ENCODE measurements around the gene ACVRL1. TPM values are rescaled to one million over a fixed set of nuclear protein-coding genes. Genes with fewer than 3 reads are reported as not detected.

The ACVRL1 gene
- total RNA-seq, 4 donors from 2014 or later, result 115 to 440 (median 137) TPM

DNA sequence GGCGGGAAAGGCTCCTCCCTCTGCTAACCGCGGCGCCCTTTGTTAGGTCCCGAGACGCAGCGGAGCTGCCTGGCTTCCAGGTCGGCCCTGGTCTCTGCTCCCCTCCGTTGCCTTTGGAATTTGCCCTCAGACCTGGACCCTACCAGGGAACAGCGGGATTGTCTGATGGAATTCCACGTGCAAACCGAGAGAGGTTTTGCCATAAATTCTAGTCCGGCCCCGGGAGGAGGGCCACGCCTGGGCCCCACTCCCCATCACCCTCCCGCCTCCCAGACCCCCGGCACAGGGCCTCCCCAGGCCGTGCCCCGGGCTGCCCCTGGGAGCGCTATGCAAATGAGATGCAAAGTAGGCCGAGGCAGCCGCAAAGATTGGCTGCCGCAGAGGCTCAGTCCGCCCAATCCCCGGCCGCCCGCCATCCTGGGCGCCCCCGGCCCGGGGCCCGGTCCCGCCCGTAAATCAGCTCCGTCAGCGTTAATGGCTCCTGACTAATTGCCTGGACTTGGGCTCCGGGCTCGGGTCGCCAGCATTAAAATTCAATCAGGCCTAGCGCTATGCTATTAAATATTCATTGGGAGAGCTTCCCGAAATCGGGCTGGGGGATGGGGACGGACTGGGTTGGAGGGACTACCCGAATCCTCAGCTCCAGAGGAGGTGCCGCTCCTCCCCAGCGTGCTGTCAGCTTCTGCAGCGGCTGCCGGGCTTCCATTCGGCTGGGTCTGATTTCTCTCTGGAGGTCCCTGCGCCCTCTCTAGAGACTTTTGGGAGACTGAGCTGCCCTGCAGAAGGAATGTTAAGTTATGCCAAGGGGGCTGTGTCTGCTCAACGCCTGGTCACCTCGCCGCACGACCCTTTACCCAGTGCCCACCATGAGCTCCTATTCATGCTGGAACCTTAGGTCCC is 43.1 kb upstream of the ACVRL1 start:
- Histone ChIP-seq H3K27me3 (peaks cover 73% of the 10 kb centered on the region), H3K27ac (no peak overlapping the region), H3K9me3 (no peaks in the 10 kb centered on the region), H3K4me3 (peak overlapping the region in 3 of 4 donors; percentile 12 to 39 (median 21)), H3K36me3 (no peaks in the 10 kb centered on the region), H3K4me1 (peaks cover 12 to 23% (median 16%) of the 10 kb centered on the region in 4 donors)
- TF ChIP-seq POLR2A (IDR thresholded peaks at IDR 0.05), result no peak
- no peak for TF ChIP-seq POLR2AphosphoS5 (IDR thresholded peaks at IDR 0.05)
- no peak for TF ChIP-seq EP300 (IDR thresholded peaks at IDR 0.05; ENCODE audit: low read depth)
- TF ChIP-seq, protein P1, sequence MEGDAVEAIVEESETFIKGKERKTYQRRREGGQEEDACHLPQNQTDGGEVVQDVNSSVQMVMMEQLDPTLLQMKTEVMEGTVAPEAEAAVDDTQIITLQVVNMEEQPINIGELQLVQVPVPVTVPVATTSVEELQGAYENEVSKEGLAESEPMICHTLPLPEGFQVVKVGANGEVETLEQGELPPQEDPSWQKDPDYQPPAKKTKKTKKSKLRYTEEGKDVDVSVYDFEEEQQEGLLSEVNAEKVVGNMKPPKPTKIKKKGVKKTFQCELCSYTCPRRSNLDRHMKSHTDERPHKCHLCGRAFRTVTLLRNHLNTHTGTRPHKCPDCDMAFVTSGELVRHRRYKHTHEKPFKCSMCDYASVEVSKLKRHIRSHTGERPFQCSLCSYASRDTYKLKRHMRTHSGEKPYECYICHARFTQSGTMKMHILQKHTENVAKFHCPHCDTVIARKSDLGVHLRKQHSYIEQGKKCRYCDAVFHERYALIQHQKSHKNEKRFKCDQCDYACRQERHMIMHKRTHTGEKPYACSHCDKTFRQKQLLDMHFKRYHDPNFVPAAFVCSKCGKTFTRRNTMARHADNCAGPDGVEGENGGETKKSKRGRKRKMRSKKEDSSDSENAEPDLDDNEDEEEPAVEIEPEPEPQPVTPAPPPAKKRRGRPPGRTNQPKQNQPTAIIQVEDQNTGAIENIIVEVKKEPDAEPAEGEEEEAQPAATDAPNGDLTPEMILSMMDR (IDR thresholded peaks at IDR 0.05), result no peak
- 20% methylated on average over 45 of the region's 53 CpGs; no CpG with 5 or more reads in 1 of the 2 donors for WGBS, 2 donors (ENCODE audit: low coverage in 1 of 2)
- intact Hi-C loops (cut with DNase I; ENCODE audit: low total_unique reads), result no loop called here
- in situ Hi-C loops (cut with MboI; ENCODE audit: low pct_ligation_motif_present in 1 of 4, low pct_unique_long_range_greater_than_20kb in 1 of 4, low sequenced_read_pairs in 3 of 4), result no loop called here
- DNase-seq, result no peak

- 75 to 78% methylated on average over 2 to 12 of the region's 12 CpGs for WGBS, 2 donors (ENCODE audit: low coverage in 1 of 2)
- no peak overlapping the region for H3K4me3 ChIP-seq
Observed at GRCh38 chr12:51864833-51865670, 42.3 kb upstream of the ACVRL1 start.

DNA sequence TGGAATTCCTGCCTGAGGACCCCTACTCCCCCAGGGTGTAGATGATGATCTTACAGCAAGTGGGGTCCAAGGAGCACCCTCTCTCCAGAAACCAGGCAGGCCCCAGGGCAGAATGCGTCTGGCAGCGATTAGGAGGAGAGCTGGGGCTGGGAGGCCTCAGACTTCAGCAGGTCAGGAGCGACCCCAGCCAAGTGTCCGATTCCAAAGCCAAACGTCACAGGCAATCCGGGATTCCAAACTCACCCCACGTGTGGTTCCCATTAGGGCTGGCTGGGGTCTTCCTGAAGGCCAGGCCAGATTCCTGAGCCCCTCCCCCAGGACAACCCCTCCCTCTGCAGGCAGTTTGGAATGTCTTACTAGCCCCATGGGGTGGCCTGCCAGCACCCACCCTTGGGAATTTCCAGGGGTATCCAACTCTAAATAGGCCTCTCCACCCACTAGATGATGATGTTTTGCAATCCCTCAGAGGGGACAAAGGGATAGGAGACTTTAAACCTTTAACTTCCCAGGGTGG is 41.5 kb upstream of the ACVRL1 start:
- no peaks in the 10 kb centered on the region for H3K9me3 ChIP-seq
- 93% methylated on average over 7 of the region's 7 CpGs; no CpG with 5 or more reads in 1 of the 2 donors for WGBS, 2 donors (ENCODE audit: low coverage in 1 of 2)
- no peak for TF ChIP-seq POLR2A (IDR thresholded peaks at IDR 0.05)

More at GRCh38 chr12:51864833-51865670, 42.3 kb upstream of the ACVRL1 start:
- in situ Hi-C loops (cut with MboI; ENCODE audit: low pct_ligation_motif_present in 1 of 4, low pct_unique_long_range_greater_than_20kb in 1 of 4, low sequenced_read_pairs in 3 of 4), result no loop called here
- intact Hi-C loops (cut with DNase I; ENCODE audit: low total_unique reads), result no loop called here
- H3K9me3 ChIP-seq, result no peaks in the 10 kb centered on the region
- DNase-seq, result no peak
- no peak overlapping the region for H3K27ac ChIP-seq
- H3K4me1 ChIP-seq, result peaks cover 14 to 31% (median 21%) of the 10 kb centered on the region in 4 donors
- H3K36me3 ChIP-seq, result no peaks in the 10 kb centered on the region
- H3K27me3 ChIP-seq, result peaks cover 76% of the 10 kb centered on the region
- TF ChIP-seq POLR2AphosphoS5 (IDR thresholded peaks at IDR 0.05) (no peak), POLR2A (IDR thresholded peaks at IDR 0.05) (no peak), EP300 (IDR thresholded peaks at IDR 0.05; ENCODE audit: low read depth) (no peak)
- TF ChIP-seq, protein P1 (IDR thresholded peaks at IDR 0.05), result no peak

GRCh38 chr12:51866324-51866723 is 41.0 kb upstream of the ACVRL1 start:
- TF ChIP-seq, protein P1 (IDR thresholded peaks at IDR 0.05), result no peak
- TF ChIP-seq EP300 (IDR thresholded peaks at IDR 0.05; ENCODE audit: low read depth) (no peak), POLR2A (IDR thresholded peaks at IDR 0.05) (no peak), POLR2AphosphoS5 (IDR thresholded peaks at IDR 0.05) (no peak)
- Histone ChIP-seq H3K27ac (no peak overlapping the region), H3K4me3 (no peak overlapping the region), H3K36me3 (no peaks in the 10 kb centered on the region), H3K9me3 (no peaks in the 10 kb centered on the region), H3K27me3 (peaks cover 81% of the 10 kb centered on the region), H3K4me1 (peaks cover 14 to 33% (median 21%) of the 10 kb centered on the region in 4 donors)
- in situ Hi-C loops (cut with MboI; ENCODE audit: low pct_ligation_motif_present in 1 of 4, low pct_unique_long_range_greater_than_20kb in 1 of 4, low sequenced_read_pairs in 3 of 4) (no loop called here), intact Hi-C loops (cut with DNase I; ENCODE audit: low total_unique reads) (no loop called here)
- WGBS, 2 donors (ENCODE audit: low coverage in 1 of 2), result 80 to 91% methylated on average over 1 to 4 of the region's 4 CpGs
- DNase-seq, result no peak

More for the DNA sequence above, 41.5 kb upstream of the ACVRL1 start:
- Histone ChIP-seq H3K4me3 (no peak overlapping the region), H3K27ac (no peak overlapping the region), H3K36me3 (no peaks in the 10 kb centered on the region), H3K4me1 (peaks cover 14 to 33% (median 21%) of the 10 kb centered on the region in 4 donors), H3K27me3 (peaks cover 80% of the 10 kb centered on the region)
- in situ Hi-C loops (cut with MboI; ENCODE audit: low pct_ligation_motif_present in 1 of 4, low pct_unique_long_range_greater_than_20kb in 1 of 4, low sequenced_read_pairs in 3 of 4), result no loop called here
- intact Hi-C loops (cut with DNase I; ENCODE audit: low total_unique reads), result no loop called here
- no peak for DNase-seq

All from transverse colon (tissue), 4 donors.